PC-3 (cell line): ENCODE data around the gene TBK1. TPM values are rescaled to one million over a fixed set of nuclear protein-coding genes. Genes with fewer than 3 reads are reported as not detected.

Experiments used
- ATAC-seq: fragments of 200-7000 bp; cut with Tn5 transposase; 2 replicates; pipeline ENCODE4 v1.9.1; 2020; ENCODE audit warnings: mild to moderate bottlenecking, moderate library complexity
- BruUV-seq: library from RNA; stranded (reverse); fragments of 400-500 nt; replicated peaks from 2 replicates; lab custom pipeline; 2021; lab: Mats Ljungman, UMichigan
- CTCF ChIA-PET: fragments of 300-600 bp; sonication (Branson Sonifier 250); formaldehyde crosslinking; loops from one replicate; lab custom pipeline; 2022; ENCODE audit warnings: antibody characterized with exemption; lab: Charles Lee
- POLR2A ChIA-PET: fragments of 300-600 bp; sonication (Branson Sonifier 250); formaldehyde crosslinking; loops from one replicate; lab custom pipeline; 2022; ENCODE audit warnings: antibody characterized with exemption; ENCODE audit not compliant: unreplicated experiment; lab: Charles Lee
- DNase-seq: peaks from one replicate; pipeline ENCODE4 v3.0.0-alpha.2; 2015
- H2AFZ ChIP-seq: fragments of 300-600 bp; sonication (generic); 2 replicates; pipeline ENCODE4 v1.6.0; 2016; ENCODE audit warnings: antibody characterized with exemption, low read length
- H3F3A ChIP-seq: fragments of 300-600 bp; sonication (generic); one replicate; pipeline ENCODE4 v1.6.0; 2017; ENCODE audit warnings: antibody characterized with exemption, low read length, control low read depth, mild to moderate bottlenecking; ENCODE audit not compliant: unreplicated experiment
- H3K27ac ChIP-seq: fragments of 300-600 bp; sonication (generic); 2 replicates; pipeline ENCODE4 v1.5.1; 2016; ENCODE audit warnings: mild to moderate bottlenecking, low read length
- H3K27me3 ChIP-seq: fragments of 300-600 bp; sonication (generic); 2 replicates; pipeline ENCODE4 v1.6.1; 2016; ENCODE audit warnings: low read length, mixed read lengths
- H3K36me3 ChIP-seq: fragments of 300-600 bp; sonication (generic); 2 replicates; pipeline ENCODE4 v1.6.1; 2016; ENCODE audit warnings: low read depth, mixed run types, low read length, mixed read lengths
- H3K4me1 ChIP-seq: fragments of 300-600 bp; sonication (generic); 2 replicates; pipeline ENCODE4 v1.5.1; 2016; ENCODE audit warnings: low read length; ENCODE audit not compliant: insufficient read depth
- H3K4me2 ChIP-seq: fragments of 300-600 bp; sonication (generic); 2 replicates; pipeline ENCODE4 v1.6.0; 2016; ENCODE audit warnings: low read length
- H3K4me3 ChIP-seq: fragments of 300-600 bp; sonication (generic); 2 replicates; pipeline ENCODE4 v1.5.1; 2016; ENCODE audit warnings: mild to moderate bottlenecking, low read length, mixed read lengths
- H3K79me2 ChIP-seq: fragments of 300-600 bp; sonication (generic); 2 replicates; pipeline ENCODE4 v1.6.1; 2017; ENCODE audit warnings: low read length, mixed read lengths
- H3K9ac ChIP-seq: fragments of 300-600 bp; sonication (generic); 2 replicates; pipeline ENCODE4 v1.6.0; 2016; ENCODE audit warnings: mild to moderate bottlenecking, low read length
- H3K9me2 ChIP-seq: fragments of 300-600 bp; sonication (generic); replicated peaks from 2 replicates; pipeline ENCODE4 v1.6.1; 2016; ENCODE audit warnings: mixed run types, low read length, mixed read lengths
- H3K9me3 ChIP-seq: fragments of 300-600 bp; sonication (generic); 2 replicates; pipeline ENCODE4 v1.6.1; 2016; ENCODE audit warnings: low read length, mixed read lengths
- H4K20me1 ChIP-seq: fragments of 300-600 bp; sonication (generic); 2 replicates; pipeline ENCODE4 v1.6.1; 2016; ENCODE audit warnings: low read length, mixed read lengths
- EZH2 ChIP-seq: fragments of 300-600 bp; sonication (generic); IDR thresholded peaks from one replicate; pipeline ENCODE4 v1.6.1; 2017; ENCODE audit warnings: antibody characterized with exemption, mild to moderate bottlenecking, low read length; ENCODE audit not compliant: unreplicated experiment
- EZH2phosphoT487 ChIP-seq: fragments of 300-600 bp; sonication (generic); IDR thresholded peaks from 2 replicates; pipeline ENCODE4 v1.6.1; 2018; ENCODE audit warnings: mild to moderate bottlenecking, antibody characterized with exemption, low read length, borderline replicate concordance
- intact Hi-C: fragments of 100-400 bp; cut with micrococcal nuclease; formaldehyde crosslinking; loops from 2 replicates; pipeline ENCODE4 v1.9.0; 2023
- total RNA-seq: library from RNA; depleted of rRNA; stranded (reverse); fragments of >200 nt; gene quantifications from 2 replicates; pipeline ENCODE4 v1.2.3, GENCODE V29; 2014
- TF ChIP-seq, protein P1 (sequence below): fragments of 300-600 bp; sonication (generic); conservative IDR thresholded peaks from 2 replicates; pipeline ENCODE4 v1.5.1; 2017; ENCODE audit warnings: antibody characterized with exemption, low read depth, mild to moderate bottlenecking, low read length

TBK1 gene
- total RNA-seq, 1 experiment from 2014 or later = 23.7 TPM

DNA sequence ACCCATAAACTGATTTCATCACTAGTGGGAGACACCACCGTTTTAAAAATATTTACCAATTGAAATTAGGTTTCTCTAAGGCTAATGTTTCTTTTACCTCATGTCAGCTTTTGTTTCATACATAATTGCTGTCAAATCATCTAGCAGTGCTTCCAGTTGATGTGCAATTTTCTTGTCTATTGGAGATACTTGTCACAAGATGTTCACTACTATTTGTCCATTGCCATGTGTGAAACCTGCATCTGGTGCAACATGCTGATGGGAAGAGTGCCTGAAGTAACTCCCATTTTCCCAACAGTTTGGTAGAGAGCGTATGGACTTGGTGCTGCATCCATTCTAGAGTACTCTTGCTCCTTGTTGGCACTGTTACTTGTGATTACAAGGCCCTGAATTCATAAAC lies 38.0 kb upstream of the TBK1 start:
- peaks cover 79% of the 10 kb centered on the region for H3K36me3 ChIP-seq
- no TSS peak for BruUV-seq
- no peaks in the 10 kb centered on the region for H4K20me1 ChIP-seq
- no peak for TF ChIP-seq EZH2phosphoT487
- TF ChIP-seq, protein P1, sequence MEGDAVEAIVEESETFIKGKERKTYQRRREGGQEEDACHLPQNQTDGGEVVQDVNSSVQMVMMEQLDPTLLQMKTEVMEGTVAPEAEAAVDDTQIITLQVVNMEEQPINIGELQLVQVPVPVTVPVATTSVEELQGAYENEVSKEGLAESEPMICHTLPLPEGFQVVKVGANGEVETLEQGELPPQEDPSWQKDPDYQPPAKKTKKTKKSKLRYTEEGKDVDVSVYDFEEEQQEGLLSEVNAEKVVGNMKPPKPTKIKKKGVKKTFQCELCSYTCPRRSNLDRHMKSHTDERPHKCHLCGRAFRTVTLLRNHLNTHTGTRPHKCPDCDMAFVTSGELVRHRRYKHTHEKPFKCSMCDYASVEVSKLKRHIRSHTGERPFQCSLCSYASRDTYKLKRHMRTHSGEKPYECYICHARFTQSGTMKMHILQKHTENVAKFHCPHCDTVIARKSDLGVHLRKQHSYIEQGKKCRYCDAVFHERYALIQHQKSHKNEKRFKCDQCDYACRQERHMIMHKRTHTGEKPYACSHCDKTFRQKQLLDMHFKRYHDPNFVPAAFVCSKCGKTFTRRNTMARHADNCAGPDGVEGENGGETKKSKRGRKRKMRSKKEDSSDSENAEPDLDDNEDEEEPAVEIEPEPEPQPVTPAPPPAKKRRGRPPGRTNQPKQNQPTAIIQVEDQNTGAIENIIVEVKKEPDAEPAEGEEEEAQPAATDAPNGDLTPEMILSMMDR = no peak
- TF ChIP-seq EZH2 = no peak
- no peaks in the 10 kb centered on the region for H3K4me1 ChIP-seq
- H3K27ac ChIP-seq = no peak overlapping the region
- ChIA-PET POLR2A (no interaction called here), CTCF (no interaction called here)
- H2AFZ ChIP-seq = no peak overlapping the region
- H3K9me2 ChIP-seq = no peaks in the 10 kb centered on the region
- H3K79me2 ChIP-seq = peaks cover 27% of the 10 kb centered on the region
- intact Hi-C loops = loop anchor here (5.0 kb wide), 1 partner anchor 33 kb away; no protein-coding TSS in a partner anchor
- H3K27me3 ChIP-seq = no peaks in the 10 kb centered on the region
- DNase-seq = no peak
- ATAC-seq = no peak
- no peak overlapping the region for H3K9ac ChIP-seq
- H3F3A ChIP-seq = no peaks in the 10 kb centered on the region
- no peak overlapping the region for H3K4me3 ChIP-seq
- H3K4me2 ChIP-seq = no peak overlapping the region
- no peaks in the 10 kb centered on the region for H3K9me3 ChIP-seq

DNA sequence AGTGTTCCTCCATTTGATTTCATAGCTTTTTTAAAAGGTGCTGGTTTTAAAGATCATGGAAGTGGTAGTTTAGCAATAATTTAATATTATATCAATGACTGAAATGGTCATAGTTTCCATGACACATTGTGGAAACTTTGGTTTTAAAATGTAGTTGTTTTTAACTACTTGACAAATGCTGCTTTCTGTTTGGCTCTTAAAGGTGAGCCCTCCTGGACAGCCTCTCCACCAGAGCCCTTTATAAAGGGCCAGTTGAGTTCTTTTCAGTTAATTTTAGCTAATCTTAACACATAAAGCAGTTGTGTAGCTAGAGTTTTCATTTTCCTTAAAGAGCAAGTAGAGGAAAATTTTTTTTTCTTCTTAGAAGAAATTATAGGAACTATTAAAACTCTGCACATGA lies 33.7 kb upstream of the TBK1 start:
- CTCF ChIA-PET = no interaction called here
- Histone ChIP-seq H3K9ac (no peak overlapping the region), H4K20me1 (no peaks in the 10 kb centered on the region), H3K9me3 (no peaks in the 10 kb centered on the region), H3K79me2 (no peaks in the 10 kb centered on the region), H3K27ac (no peak overlapping the region), H3F3A (no peaks in the 10 kb centered on the region), H3K36me3 (peaks cover 90% of the 10 kb centered on the region), H3K9me2 (no peaks in the 10 kb centered on the region), H3K4me1 (no peaks in the 10 kb centered on the region), H3K4me2 (no peak overlapping the region), H2AFZ (no peak overlapping the region), H3K4me3 (no peak overlapping the region), H3K27me3 (no peaks in the 10 kb centered on the region)
- DNase-seq (no peak), ATAC-seq (no peak)
- intact Hi-C loops = no loop called here
- no TSS peak for BruUV-seq
- no peak for TF ChIP-seq EZH2
- TF ChIP-seq, protein P1 = no peak
- no peak for TF ChIP-seq EZH2phosphoT487
- POLR2A ChIA-PET = no interaction called here

GRCh38 chr12:64419696-64420095 lies 32.2 kb upstream of the TBK1 start:
- no peak overlapping the region for H3K9ac ChIP-seq
- intact Hi-C loops = no loop called here
- no peak for ATAC-seq

More at GRCh38 chr12:64419696-64420095, 32.2 kb upstream of the TBK1 start:
- H3K9me2 ChIP-seq = no peaks in the 10 kb centered on the region
- H4K20me1 ChIP-seq = no peaks in the 10 kb centered on the region
- H2AFZ ChIP-seq = no peak overlapping the region
- H3F3A ChIP-seq = no peaks in the 10 kb centered on the region
- no peaks in the 10 kb centered on the region for H3K79me2 ChIP-seq
- ChIA-PET POLR2A (no interaction called here), CTCF (no interaction called here)
- no TSS peak for BruUV-seq
- no peaks in the 10 kb centered on the region for H3K4me1 ChIP-seq
- no peak for TF ChIP-seq EZH2phosphoT487
- TF ChIP-seq, protein P1 = no peak
- no peak for TF ChIP-seq EZH2
- no peak overlapping the region for H3K4me3 ChIP-seq
- H3K36me3 ChIP-seq = peaks cover 89% of the 10 kb centered on the region
- no peaks in the 10 kb centered on the region for H3K27me3 ChIP-seq
- no peak for DNase-seq
- no peak overlapping the region for H3K27ac ChIP-seq
- no peaks in the 10 kb centered on the region for H3K9me3 ChIP-seq
- H3K4me2 ChIP-seq = no peak overlapping the region
